ENCODE measurements around the gene PDGFD. TPM values are rescaled to one million over a fixed set of nuclear protein-coding genes. Genes with fewer than 3 reads are reported as not detected.

The PDGFD gene
- polyA plus RNA-seq, 1 donor from 2014 or later, result 1.0 TPM

- Histone ChIP-seq H3K9me2 (ENCODE audit: insufficient read depth, low read length) (no peaks in the 10 kb centered on the region), H3K27ac (ENCODE audit: low read length) (no peak overlapping the region), H3F3A (ENCODE audit: insufficient read depth, low read length, poor library complexity, severe bottlenecking) (no peaks in the 10 kb centered on the region), H3K9ac (ENCODE audit: low read length) (no peak overlapping the region), H3K4me3 (ENCODE audit: low read length) (no peak overlapping the region), H3K9me3 (ENCODE audit: low read length) (no peaks in the 10 kb centered on the region), H3K27me3 (ENCODE audit: insufficient read depth, low read depth, low read length) (no peaks in the 10 kb centered on the region), H2AFZ (ENCODE audit: low read depth, low read length) (no peak overlapping the region), H3K79me2 (replicated peaks; ENCODE audit: insufficient read depth, low read length) (no peaks in the 10 kb centered on the region), H3K36me3 (ENCODE audit: insufficient read depth, low read length) (no peaks in the 10 kb centered on the region), H4K20me1 (ENCODE audit: insufficient read depth) (no peaks in the 10 kb centered on the region), H3K4me2 (ENCODE audit: low read length) (no peak overlapping the region)
- TF ChIP-seq RAD21 (conservative IDR thresholded peaks at IDR 0.05) (no peak), EP300 (conservative IDR thresholded peaks at IDR 0.05; ENCODE audit: poor library complexity, severe bottlenecking) (no peak), REST (IDR thresholded peaks at IDR 0.05; ENCODE audit: borderline replicate concordance) (no peak)
Observed at GRCh38 chr11:104155375-104155774, 8.6 kb downstream of the PDGFD start.

- H3K36me3 ChIP-seq (ENCODE audit: insufficient read depth, low read length), result no peaks in the 10 kb centered on the region
- H3K4me3 ChIP-seq (ENCODE audit: low read length), result no peak overlapping the region
- no peak overlapping the region for H3K9ac ChIP-seq (ENCODE audit: low read length)
- H3K9me2 ChIP-seq (ENCODE audit: insufficient read depth, low read length), result no peaks in the 10 kb centered on the region
- H3F3A ChIP-seq (ENCODE audit: insufficient read depth, low read length, poor library complexity, severe bottlenecking), result no peaks in the 10 kb centered on the region
- TF ChIP-seq REST (IDR thresholded peaks at IDR 0.05; ENCODE audit: borderline replicate concordance) (no peak), RAD21 (conservative IDR thresholded peaks at IDR 0.05) (no peak), EZH2 (IDR thresholded peaks at IDR 0.05; ENCODE audit: borderline replicate concordance, insufficient read depth, low read length, poor library complexity, severe bottlenecking) (no peak), SMC3 (conservative IDR thresholded peaks at IDR 0.05; ENCODE audit: poor library complexity) (no peak), TAF1 (IDR thresholded peaks at IDR 0.05; ENCODE audit: low read depth) (no peak), MXI1 (conservative IDR thresholded peaks at IDR 0.05; ENCODE audit: poor library complexity, severe bottlenecking) (no peak), CTCF (IDR thresholded peaks at IDR 0.05; ENCODE audit: poor library complexity, severe bottlenecking) (no peak), EP300 (conservative IDR thresholded peaks at IDR 0.05; ENCODE audit: poor library complexity, severe bottlenecking) (no peak), POLR2AphosphoS5 (IDR thresholded peaks at IDR 0.05) (no peak)
- no peaks in the 10 kb centered on the region for H3K9me3 ChIP-seq (ENCODE audit: low read length)
- H2AFZ ChIP-seq (ENCODE audit: low read depth, low read length), result no peak overlapping the region
- H3K27me3 ChIP-seq (ENCODE audit: insufficient read depth, low read depth, low read length), result no peaks in the 10 kb centered on the region
- H4K20me1 ChIP-seq (ENCODE audit: insufficient read depth), result no peaks in the 10 kb centered on the region
- H3K27ac ChIP-seq (ENCODE audit: low read length), result no peak overlapping the region
- no peak overlapping the region for H3K4me2 ChIP-seq (ENCODE audit: low read length)
- H3K79me2 ChIP-seq (replicated peaks; ENCODE audit: insufficient read depth, low read length), result no peaks in the 10 kb centered on the region
Observed at GRCh38 chr11:104154296-104154695, 9.7 kb downstream of the PDGFD start.

Measured in neural cell (in vitro differentiated cells).